ENCODE measurements around the gene ROBO1.

The ROBO1 gene

DNA sequence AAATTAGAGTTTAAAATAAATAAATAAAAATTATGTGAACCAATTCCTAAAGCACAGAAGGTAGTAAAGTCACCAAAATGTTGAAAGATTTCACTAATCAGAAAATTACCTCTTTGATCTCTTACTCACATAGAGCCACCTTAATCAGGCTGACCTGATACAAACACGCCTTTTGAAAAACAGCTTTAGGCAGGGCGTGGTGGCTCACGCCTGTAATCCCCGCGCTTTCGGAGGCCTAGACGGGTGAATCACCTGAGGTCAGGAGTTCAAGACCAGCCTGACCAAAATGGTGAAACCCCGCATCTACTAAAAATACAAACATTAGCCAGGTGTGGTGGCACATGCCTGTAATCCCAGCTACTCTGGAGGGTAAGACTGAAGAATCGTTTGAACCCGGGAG lies 1197.3 kb downstream of the ROBO1 start:
- TF ChIP-seq, protein P1, sequence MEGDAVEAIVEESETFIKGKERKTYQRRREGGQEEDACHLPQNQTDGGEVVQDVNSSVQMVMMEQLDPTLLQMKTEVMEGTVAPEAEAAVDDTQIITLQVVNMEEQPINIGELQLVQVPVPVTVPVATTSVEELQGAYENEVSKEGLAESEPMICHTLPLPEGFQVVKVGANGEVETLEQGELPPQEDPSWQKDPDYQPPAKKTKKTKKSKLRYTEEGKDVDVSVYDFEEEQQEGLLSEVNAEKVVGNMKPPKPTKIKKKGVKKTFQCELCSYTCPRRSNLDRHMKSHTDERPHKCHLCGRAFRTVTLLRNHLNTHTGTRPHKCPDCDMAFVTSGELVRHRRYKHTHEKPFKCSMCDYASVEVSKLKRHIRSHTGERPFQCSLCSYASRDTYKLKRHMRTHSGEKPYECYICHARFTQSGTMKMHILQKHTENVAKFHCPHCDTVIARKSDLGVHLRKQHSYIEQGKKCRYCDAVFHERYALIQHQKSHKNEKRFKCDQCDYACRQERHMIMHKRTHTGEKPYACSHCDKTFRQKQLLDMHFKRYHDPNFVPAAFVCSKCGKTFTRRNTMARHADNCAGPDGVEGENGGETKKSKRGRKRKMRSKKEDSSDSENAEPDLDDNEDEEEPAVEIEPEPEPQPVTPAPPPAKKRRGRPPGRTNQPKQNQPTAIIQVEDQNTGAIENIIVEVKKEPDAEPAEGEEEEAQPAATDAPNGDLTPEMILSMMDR (conservative IDR thresholded peaks at IDR 0.05; ENCODE audit: control insufficient read depth, insufficient read depth, low read depth, low read length): no peak
- H3K4me3 ChIP-seq (ENCODE audit: control insufficient read depth, low read depth, low read length): no peak overlapping the region
- DNase-seq (ENCODE audit: low read depth): no peak

DNA sequence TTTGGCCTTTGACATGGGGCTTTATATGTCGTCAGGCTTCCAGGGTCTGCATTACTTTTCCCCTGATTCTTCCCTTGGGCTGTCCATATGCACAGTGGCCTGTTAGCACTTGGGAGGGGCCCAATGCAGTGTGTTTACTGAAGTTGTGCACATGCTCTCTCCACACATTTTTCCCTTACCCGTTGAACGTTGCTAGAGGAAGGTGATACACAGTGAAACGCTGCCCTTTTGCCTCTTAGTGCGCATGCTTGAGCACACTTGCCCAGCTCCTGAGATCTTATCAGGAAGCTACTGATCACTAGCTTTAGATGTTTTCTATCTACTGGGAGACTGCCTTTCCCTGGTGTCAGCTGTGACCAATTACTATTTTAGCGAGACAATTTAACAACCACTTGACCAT lies 1198.0 kb downstream of the ROBO1 start:
- H3K4me3 ChIP-seq (ENCODE audit: control insufficient read depth, low read depth, low read length): no peak overlapping the region
- TF ChIP-seq, protein P1 (conservative IDR thresholded peaks at IDR 0.05; ENCODE audit: control insufficient read depth, insufficient read depth, low read depth, low read length): no peak
- no peak for DNase-seq (ENCODE audit: low read depth)

- H3K4me3 ChIP-seq (ENCODE audit: control insufficient read depth, low read depth, low read length): no peak overlapping the region
- TF ChIP-seq, protein P1 (conservative IDR thresholded peaks at IDR 0.05; ENCODE audit: control insufficient read depth, insufficient read depth, low read depth, low read length): no peak
- DNase-seq (ENCODE audit: low read depth): peak; percentile 2
Measured at GRCh38 chr3:78565712-78566111, 1202.1 kb downstream of the ROBO1 start.

- TF ChIP-seq, protein P1 (conservative IDR thresholded peaks at IDR 0.05; ENCODE audit: control insufficient read depth, insufficient read depth, low read depth, low read length): no peak
- H3K4me3 ChIP-seq (ENCODE audit: control insufficient read depth, low read depth, low read length): no peak overlapping the region
- no peak for DNase-seq (ENCODE audit: low read depth)
Measured at GRCh38 chr3:78562328-78562727, 1205.5 kb downstream of the ROBO1 start.
